ENCODE measurements around the gene TMEM91. TPM values are rescaled to one million over a fixed set of nuclear protein-coding genes. Genes with fewer than 3 reads are reported as not detected.
A peak's percentile ranks its signal among the peaks of the same experiment; 100 is the strongest.

TMEM91 gene
- total and polyA plus RNA-seq, 2 of the 13 experiments (the other 11 are each of a cell fraction or from before 2014, with no cell fraction given), result 6.3 to 10.3 TPM

- TF ChIP-seq, protein P1, sequence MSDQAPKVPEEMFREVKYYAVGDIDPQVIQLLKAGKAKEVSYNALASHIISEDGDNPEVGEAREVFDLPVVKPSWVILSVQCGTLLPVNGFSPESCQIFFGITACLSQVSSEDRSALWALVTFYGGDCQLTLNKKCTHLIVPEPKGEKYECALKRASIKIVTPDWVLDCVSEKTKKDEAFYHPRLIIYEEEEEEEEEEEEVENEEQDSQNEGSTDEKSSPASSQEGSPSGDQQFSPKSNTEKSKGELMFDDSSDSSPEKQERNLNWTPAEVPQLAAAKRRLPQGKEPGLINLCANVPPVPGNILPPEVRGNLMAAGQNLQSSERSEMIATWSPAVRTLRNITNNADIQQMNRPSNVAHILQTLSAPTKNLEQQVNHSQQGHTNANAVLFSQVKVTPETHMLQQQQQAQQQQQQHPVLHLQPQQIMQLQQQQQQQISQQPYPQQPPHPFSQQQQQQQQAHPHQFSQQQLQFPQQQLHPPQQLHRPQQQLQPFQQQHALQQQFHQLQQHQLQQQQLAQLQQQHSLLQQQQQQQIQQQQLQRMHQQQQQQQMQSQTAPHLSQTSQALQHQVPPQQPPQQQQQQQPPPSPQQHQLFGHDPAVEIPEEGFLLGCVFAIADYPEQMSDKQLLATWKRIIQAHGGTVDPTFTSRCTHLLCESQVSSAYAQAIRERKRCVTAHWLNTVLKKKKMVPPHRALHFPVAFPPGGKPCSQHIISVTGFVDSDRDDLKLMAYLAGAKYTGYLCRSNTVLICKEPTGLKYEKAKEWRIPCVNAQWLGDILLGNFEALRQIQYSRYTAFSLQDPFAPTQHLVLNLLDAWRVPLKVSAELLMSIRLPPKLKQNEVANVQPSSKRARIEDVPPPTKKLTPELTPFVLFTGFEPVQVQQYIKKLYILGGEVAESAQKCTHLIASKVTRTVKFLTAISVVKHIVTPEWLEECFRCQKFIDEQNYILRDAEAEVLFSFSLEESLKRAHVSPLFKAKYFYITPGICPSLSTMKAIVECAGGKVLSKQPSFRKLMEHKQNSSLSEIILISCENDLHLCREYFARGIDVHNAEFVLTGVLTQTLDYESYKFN (CRISPR knock-in tag; conservative IDR thresholded peaks at IDR 0.05), result peak; percentile 56
- TF ChIP-seq PCBP1 (IDR thresholded peaks at IDR 0.05; ENCODE audit: borderline replicate concordance, low read depth, low read length) (no peak), ZNF260 (CRISPR knock-in tag; IDR thresholded peaks at IDR 0.05; ENCODE audit: borderline replicate concordance, low read depth) (no peak), CEBPG (CRISPR knock-in tag; IDR thresholded peaks at IDR 0.05) (peak; percentile 33), ZBTB8A (CRISPR knock-in tag; IDR thresholded peaks at IDR 0.05; ENCODE audit: borderline replicate concordance, low read depth) (no peak), ONECUT2 (CRISPR knock-in tag; IDR thresholded peaks at IDR 0.05) (peak; percentile 90), ZFP37 (CRISPR knock-in tag; IDR thresholded peaks at IDR 0.05; ENCODE audit: borderline replicate concordance) (0 out of 2 replicates have a peak, but pooled peaks have one; percentile 46), ZNF574 (CRISPR knock-in tag; IDR thresholded peaks at IDR 0.05) (peak; percentile 84), POGZ (CRISPR knock-in tag; IDR thresholded peaks at IDR 0.05) (0 out of 2 replicates have a peak, but pooled peaks have one; percentile 15), ZBTB49 (CRISPR knock-in tag; IDR thresholded peaks at IDR 0.05; ENCODE audit: borderline replicate concordance) (no peak), PBX3 (CRISPR knock-in tag; IDR thresholded peaks at IDR 0.05; ENCODE audit: borderline replicate concordance) (peak; percentile 69; the same call in 1 of the 2 replicates), NR3C1 (CRISPR knock-in tag; IDR thresholded peaks at IDR 0.05) (no peak), ZNF781 (CRISPR knock-in tag; IDR thresholded peaks at IDR 0.05; ENCODE audit: borderline replicate concordance, not compliant biosample characterization) (peak; percentile 71), PRPF4 (IDR thresholded peaks at IDR 0.05; ENCODE audit: low read depth, low read length, poor library complexity, severe bottlenecking) (no peak), NFRKB (IDR thresholded peaks at IDR 0.05) (peak; percentile 63; the same call in 1 of the 2 replicates), ZNF264 (CRISPR knock-in tag; IDR thresholded peaks at IDR 0.05) (peak; percentile 74; the same call in 1 of the 2 replicates), ZNF34 (CRISPR knock-in tag; IDR thresholded peaks at IDR 0.05; ENCODE audit: borderline replicate concordance) (no peak), ZFP36L2 (CRISPR knock-in tag; IDR thresholded peaks at IDR 0.05) (no peak)
These were observed 21.0 kb downstream of the TMEM91 start, which contains the start of the genes BCKDHA and EXOSC5 (continued) for GRCh38 chr19:41397086-41398049.

Measured in HepG2 (cell line).